ENCODE measurements around the gene NFATC1.

NFATC1 gene

GRCh38 chr18:79452190-79452990 is 56.7 kb downstream of the NFATC1 start:
- H3K9me3 ChIP-seq (ENCODE audit: control insufficient read depth, insufficient read depth, low read length), result no peaks in the 10 kb centered on the region
- H3K4me1 ChIP-seq (ENCODE audit: insufficient read depth, low read length), result no peaks in the 10 kb centered on the region
- H3K36me3 ChIP-seq (ENCODE audit: insufficient read depth, low read length), result no peaks in the 10 kb centered on the region
- no peak overlapping the region for H3K9ac ChIP-seq (ENCODE audit: low read depth, low read length)

GRCh38 chr18:79452991-79453645 is 57.4 kb downstream of the NFATC1 start:
- no peaks in the 10 kb centered on the region for H3K9me3 ChIP-seq (ENCODE audit: control insufficient read depth, insufficient read depth, low read length)
- H3K9ac ChIP-seq (ENCODE audit: low read depth, low read length), result no peak overlapping the region
- no peaks in the 10 kb centered on the region for H3K36me3 ChIP-seq (ENCODE audit: insufficient read depth, low read length)
- no peaks in the 10 kb centered on the region for H3K4me1 ChIP-seq (ENCODE audit: insufficient read depth, low read length)

- H3K36me3 ChIP-seq (ENCODE audit: insufficient read depth, low read length), result no peaks in the 10 kb centered on the region
Measured at GRCh38 chr18:79453816-79454735, 58.3 kb downstream of the NFATC1 start.

GRCh38 chr18:79455261-79455660 is 59.5 kb downstream of the NFATC1 start:
- no peaks in the 10 kb centered on the region for H3K9me3 ChIP-seq (ENCODE audit: control insufficient read depth, insufficient read depth, low read length)
- no peaks in the 10 kb centered on the region for H3K36me3 ChIP-seq (ENCODE audit: insufficient read depth, low read length)
- peaks cover 14% of the 10 kb centered on the region; the same call in 1 of the 2 replicates for H3K4me1 ChIP-seq (ENCODE audit: insufficient read depth, low read length)
- no peak overlapping the region for H3K9ac ChIP-seq (ENCODE audit: low read depth, low read length)

More at GRCh38 chr18:79453816-79454735, 58.3 kb downstream of the NFATC1 start:
- Histone ChIP-seq H3K4me1 (ENCODE audit: insufficient read depth, low read length) (peaks cover 3% of the 10 kb centered on the region; the same call in 1 of the 2 replicates), H3K9me3 (ENCODE audit: control insufficient read depth, insufficient read depth, low read length) (no peaks in the 10 kb centered on the region), H3K9ac (ENCODE audit: low read depth, low read length) (no peak overlapping the region)

- Histone ChIP-seq H3K36me3 (ENCODE audit: insufficient read depth, low read length) (no peaks in the 10 kb centered on the region), H3K4me1 (ENCODE audit: insufficient read depth, low read length) (peaks cover 14% of the 10 kb centered on the region; the same call in 1 of the 2 replicates)
Measured at GRCh38 chr18:79456105-79456980, 60.6 kb downstream of the NFATC1 start.

GRCh38 chr18:79457239-79457638 is 61.5 kb downstream of the NFATC1 start:
- Histone ChIP-seq H3K9me3 (ENCODE audit: control insufficient read depth, insufficient read depth, low read length) (no peaks in the 10 kb centered on the region), H3K9ac (ENCODE audit: low read depth, low read length) (no peak overlapping the region), H3K36me3 (ENCODE audit: insufficient read depth, low read length) (no peaks in the 10 kb centered on the region), H3K4me1 (ENCODE audit: insufficient read depth, low read length) (peaks cover 14% of the 10 kb centered on the region; the same call in 1 of the 2 replicates)

More at GRCh38 chr18:79456105-79456980, 60.6 kb downstream of the NFATC1 start:
- no peak overlapping the region for H3K9ac ChIP-seq (ENCODE audit: low read depth, low read length)
- no peaks in the 10 kb centered on the region for H3K9me3 ChIP-seq (ENCODE audit: control insufficient read depth, insufficient read depth, low read length)

GRCh38 chr18:79457652-79458051 is 61.9 kb downstream of the NFATC1 start:
- peaks cover 14% of the 10 kb centered on the region; the same call in 1 of the 2 replicates for H3K4me1 ChIP-seq (ENCODE audit: insufficient read depth, low read length)
- no peaks in the 10 kb centered on the region for H3K9me3 ChIP-seq (ENCODE audit: control insufficient read depth, insufficient read depth, low read length)
- H3K36me3 ChIP-seq (ENCODE audit: insufficient read depth, low read length), result no peaks in the 10 kb centered on the region
- no peak overlapping the region for H3K9ac ChIP-seq (ENCODE audit: low read depth, low read length)

- peaks cover 14% of the 10 kb centered on the region; the same call in 1 of the 2 replicates for H3K4me1 ChIP-seq (ENCODE audit: insufficient read depth, low read length)
- no peak overlapping the region for H3K9ac ChIP-seq (ENCODE audit: low read depth, low read length)
- H3K9me3 ChIP-seq (ENCODE audit: control insufficient read depth, insufficient read depth, low read length), result no peaks in the 10 kb centered on the region
- H3K36me3 ChIP-seq (ENCODE audit: insufficient read depth, low read length), result no peaks in the 10 kb centered on the region
Measured at GRCh38 chr18:79458131-79458838, 62.6 kb downstream of the NFATC1 start.

- Histone ChIP-seq H3K36me3 (ENCODE audit: insufficient read depth, low read length) (no peaks in the 10 kb centered on the region), H3K9me3 (ENCODE audit: control insufficient read depth, insufficient read depth, low read length) (no peaks in the 10 kb centered on the region), H3K9ac (ENCODE audit: low read depth, low read length) (no peak overlapping the region), H3K4me1 (ENCODE audit: insufficient read depth, low read length) (peaks cover 14% of the 10 kb centered on the region; the same call in 1 of the 2 replicates)
Measured at GRCh38 chr18:79458917-79459803, 63.4 kb downstream of the NFATC1 start.

GRCh38 chr18:79459946-79460480 is 64.3 kb downstream of the NFATC1 start:
- Histone ChIP-seq H3K9me3 (ENCODE audit: control insufficient read depth, insufficient read depth, low read length) (no peaks in the 10 kb centered on the region), H3K36me3 (ENCODE audit: insufficient read depth, low read length) (no peaks in the 10 kb centered on the region), H3K4me1 (ENCODE audit: insufficient read depth, low read length) (peaks cover 15% of the 10 kb centered on the region; the same call in 1 of the 2 replicates), H3K9ac (ENCODE audit: low read depth, low read length) (no peak overlapping the region)

GRCh38 chr18:79460481-79461300 is 65.0 kb downstream of the NFATC1 start:
- Histone ChIP-seq H3K9me3 (ENCODE audit: control insufficient read depth, insufficient read depth, low read length) (no peaks in the 10 kb centered on the region), H3K9ac (ENCODE audit: low read depth, low read length) (no peak overlapping the region), H3K4me1 (ENCODE audit: insufficient read depth, low read length) (peaks cover 17% of the 10 kb centered on the region; the same call in 1 of the 2 replicates), H3K36me3 (ENCODE audit: insufficient read depth, low read length) (no peaks in the 10 kb centered on the region)

Measured in ES-I3 (cell line).